Measurements from ENCODE around the gene KCNAB1.

DNA sequence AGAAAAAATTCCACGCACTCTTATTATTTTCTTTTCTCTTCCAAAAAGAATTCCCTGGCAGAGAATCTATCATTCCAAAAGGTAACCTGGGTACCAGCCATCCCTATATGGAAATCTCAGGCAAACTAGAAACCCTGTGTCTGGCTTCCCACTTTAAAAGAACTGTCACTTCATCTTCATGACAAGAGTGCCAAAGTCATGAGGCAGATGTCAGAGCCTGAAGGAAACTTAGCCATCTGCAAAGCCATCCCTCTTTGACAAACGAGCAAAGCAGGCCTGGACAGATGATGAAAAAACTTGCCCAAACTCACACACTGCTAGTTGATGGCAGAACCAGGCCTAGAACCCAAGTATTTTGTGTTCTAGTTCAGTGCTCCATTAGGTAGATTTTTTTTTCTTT lies 418.7 kb downstream of the KCNAB1 start:
- TF ChIP-seq, protein P1, sequence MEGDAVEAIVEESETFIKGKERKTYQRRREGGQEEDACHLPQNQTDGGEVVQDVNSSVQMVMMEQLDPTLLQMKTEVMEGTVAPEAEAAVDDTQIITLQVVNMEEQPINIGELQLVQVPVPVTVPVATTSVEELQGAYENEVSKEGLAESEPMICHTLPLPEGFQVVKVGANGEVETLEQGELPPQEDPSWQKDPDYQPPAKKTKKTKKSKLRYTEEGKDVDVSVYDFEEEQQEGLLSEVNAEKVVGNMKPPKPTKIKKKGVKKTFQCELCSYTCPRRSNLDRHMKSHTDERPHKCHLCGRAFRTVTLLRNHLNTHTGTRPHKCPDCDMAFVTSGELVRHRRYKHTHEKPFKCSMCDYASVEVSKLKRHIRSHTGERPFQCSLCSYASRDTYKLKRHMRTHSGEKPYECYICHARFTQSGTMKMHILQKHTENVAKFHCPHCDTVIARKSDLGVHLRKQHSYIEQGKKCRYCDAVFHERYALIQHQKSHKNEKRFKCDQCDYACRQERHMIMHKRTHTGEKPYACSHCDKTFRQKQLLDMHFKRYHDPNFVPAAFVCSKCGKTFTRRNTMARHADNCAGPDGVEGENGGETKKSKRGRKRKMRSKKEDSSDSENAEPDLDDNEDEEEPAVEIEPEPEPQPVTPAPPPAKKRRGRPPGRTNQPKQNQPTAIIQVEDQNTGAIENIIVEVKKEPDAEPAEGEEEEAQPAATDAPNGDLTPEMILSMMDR (IDR thresholded peaks at IDR 0.05) = no peak
- TF ChIP-seq POLR2A (IDR thresholded peaks at IDR 0.05) = no peak

All from suprapubic skin (tissue), 3 donors.